SIG-M5 treated with dmso at 0.1 percent for 504 hours (cell line): Measurements from ENCODE around the gene CCDC126.
"Not testable (repeated sequence)": the region's sequence is repeated elsewhere in the genome, so short reads cannot be mapped to it uniquely, and the experiment has no call there.

Experiments used
- DNase-seq: peaks from one replicate; lab custom pipeline; 2025; ENCODE audit not compliant: unreplicated experiment; lab: John Stamatoyannopoulos, UW

The CCDC126 gene

DNA sequence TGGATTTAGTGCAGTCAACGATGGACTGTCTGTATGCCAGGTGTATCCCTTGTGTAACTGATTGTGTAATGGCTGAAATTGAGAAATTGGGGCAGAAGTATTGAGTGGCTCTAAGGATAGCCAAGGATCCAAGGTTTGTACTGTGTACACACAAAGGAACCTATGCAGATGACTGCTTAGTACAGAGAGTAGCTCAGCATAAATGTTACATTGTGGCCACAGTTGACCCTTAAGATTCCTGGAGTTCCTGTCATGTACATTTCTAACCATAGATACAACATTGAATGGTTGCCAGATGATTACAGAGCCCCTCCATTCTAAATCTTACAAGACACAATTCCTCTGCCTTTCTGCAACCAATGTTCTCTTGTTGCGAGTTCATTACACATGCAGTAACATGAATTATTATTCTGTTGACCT is 25.3 kb downstream of the CCDC126 start:
- DNase-seq: no peak

DNA sequence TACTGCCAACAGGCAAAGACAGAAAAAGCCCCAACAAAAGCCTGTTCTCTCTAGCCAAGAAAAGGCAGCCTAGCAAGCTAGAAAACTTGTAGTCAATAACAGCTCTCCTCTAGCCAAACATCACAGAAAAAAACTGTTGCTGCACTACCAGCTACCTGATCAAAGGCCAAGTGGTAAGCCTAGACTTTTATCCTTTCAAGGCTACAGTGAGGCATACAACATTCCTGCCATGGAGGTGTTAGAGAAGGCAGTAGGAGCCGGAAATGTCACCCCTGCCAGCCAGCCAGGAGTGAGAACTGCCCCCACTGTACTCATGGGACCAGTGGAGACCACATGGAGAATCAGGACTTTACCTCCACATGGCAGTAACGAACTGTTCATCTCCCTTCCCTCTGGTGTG is 31.2 kb downstream of the CCDC126 start:
- DNase-seq: no peak

DNA sequence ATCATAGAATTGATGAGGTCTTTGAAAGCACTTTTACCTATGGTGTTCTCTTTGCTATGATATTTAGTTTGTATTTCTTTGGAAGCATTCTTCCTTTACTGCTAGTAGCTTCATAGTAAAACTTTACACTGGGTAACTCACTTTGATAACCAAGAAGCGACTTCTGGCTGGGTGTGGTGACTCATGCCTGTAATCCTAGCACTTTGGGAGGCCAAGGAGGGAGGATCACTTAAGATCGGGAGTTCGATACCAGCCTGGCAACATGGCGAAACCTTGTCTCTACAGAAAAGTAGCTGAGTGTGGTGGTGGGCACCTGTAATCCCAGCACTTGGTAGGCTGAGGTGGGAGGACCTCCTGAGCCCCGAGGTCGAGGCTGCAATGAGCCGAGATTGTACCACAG is 36.2 kb downstream of the CCDC126 start:
- no peak for DNase-seq

DNA sequence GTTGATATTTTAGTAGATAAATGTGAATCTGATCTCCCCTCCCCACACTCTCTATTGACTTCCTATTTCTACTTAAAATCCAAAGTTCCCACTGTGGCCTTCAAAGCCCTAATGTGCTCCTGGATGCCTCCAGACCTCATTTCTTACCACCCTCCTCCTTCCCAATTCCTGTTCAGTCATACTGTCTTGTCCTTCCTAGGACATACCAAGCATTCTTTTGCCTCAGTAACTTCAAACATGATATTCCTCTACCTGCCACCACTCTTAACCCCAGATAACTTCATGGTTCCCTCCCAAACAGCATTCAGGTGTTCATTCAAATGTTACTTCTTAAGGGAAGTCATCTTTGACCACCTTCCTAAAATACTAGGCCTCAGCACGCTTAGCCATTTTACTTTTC is 48.6 kb downstream of the CCDC126 start:
- DNase-seq: no peak

DNA sequence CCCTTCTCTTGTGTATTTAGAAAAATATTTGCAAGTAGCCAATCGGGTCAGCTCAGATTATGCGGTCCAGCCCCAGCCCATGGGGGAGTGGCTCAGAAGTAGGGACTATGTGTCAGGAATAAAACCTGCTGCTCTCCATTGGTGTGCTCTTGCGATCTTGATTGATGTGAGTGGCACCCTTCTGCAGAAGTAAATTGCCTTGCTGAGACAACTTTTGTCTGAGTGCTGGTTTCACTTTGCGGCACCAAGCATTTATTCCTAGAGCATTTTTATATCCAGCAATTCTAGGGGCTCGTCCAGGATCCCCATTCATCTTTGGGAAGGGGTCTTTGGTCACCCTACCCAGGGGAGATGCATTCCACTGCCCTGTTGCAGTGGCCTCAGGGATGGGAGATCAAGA is 56.8 kb downstream of the CCDC126 start:
- no peak for DNase-seq

DNA sequence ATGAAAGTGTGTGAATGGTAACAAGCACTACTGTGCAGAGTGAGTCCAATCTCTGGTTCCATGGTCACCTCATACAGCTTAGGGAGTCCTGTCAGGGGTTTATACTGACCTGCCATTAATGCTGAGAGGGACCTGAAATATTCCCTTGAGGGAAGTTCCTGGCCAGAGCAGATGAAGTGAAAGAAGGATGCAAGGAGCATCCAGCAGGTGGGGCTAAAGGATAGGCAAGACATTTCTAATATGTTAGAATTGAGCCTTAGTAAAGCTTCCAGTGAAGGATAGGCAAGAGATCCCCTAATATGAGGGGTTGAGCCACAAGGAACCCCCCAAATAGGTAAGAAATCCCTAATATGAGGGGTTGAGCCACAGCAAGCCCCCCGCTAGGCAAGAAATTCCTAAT is 57.3 kb downstream of the CCDC126 start:
- peak; percentile 6 for DNase-seq

DNA sequence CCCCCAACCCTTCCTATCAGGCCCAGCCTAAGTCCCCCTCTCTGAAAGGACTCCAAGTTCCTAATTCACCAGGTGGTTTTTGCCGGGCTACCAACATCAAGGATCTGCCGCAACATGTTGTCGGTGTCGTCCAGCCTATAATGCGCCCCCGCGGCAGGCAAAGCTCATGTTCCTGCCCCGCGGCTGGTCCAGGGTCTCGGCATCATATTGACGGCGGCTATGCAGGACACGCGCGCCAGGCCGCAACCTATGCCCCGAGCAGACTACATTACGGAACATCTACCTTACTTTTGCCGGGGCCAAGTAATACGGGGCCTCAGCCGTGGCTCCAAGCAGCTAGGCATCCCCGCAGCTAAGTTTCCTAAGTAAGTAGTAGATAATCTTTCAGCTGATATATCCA is 58.3 kb downstream of the CCDC126 start:
- no peak for DNase-seq

DNA sequence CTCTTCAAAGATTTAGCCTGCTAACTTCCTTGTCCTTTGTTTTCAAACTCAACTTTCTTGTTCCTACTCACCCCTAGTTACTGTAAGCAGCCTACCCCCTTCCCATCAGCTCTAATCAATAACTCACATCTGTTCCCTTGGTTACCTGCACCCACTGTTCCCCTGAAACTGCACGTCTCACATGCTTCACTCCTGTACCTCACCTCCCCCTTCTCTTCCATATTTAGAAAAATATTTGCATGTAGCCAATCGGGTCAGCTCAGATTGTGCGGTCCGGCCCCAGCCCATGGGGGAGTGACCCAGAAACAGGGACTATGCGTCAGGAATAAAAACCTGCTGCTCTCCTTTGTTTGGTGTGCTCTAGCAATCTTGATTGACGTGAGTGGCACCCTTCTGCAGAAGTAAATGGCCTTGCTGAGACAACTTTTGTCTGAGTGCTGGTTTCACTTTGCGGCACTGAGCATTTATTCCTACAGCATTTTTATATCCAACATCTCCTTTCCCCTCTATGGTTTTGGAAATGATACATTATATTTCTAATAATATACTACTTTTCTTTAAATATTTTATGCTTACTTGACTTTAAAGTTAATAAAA is 61.7 kb downstream of the CCDC126 start:
- no peak for DNase-seq

DNA sequence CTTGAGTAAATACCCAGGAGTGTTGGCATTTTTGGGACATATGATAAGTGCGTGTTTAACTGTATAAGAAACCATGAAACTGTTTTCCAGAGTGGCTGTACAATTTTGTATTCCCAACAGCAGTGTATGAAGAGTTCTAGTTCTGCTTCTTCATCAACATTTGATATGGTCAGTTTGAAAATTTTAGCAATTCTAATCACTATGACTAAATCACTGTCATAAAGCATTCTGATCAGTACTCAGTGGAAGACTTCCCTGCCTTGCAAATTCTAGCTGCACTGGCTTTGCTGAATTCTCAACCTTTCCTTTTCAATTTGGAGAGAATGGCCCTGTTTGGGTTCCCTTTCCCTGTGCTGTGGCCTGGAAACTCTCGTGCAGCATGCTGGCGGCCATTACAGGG is 64.2 kb downstream of the CCDC126 start:
- DNase-seq: no peak

DNA sequence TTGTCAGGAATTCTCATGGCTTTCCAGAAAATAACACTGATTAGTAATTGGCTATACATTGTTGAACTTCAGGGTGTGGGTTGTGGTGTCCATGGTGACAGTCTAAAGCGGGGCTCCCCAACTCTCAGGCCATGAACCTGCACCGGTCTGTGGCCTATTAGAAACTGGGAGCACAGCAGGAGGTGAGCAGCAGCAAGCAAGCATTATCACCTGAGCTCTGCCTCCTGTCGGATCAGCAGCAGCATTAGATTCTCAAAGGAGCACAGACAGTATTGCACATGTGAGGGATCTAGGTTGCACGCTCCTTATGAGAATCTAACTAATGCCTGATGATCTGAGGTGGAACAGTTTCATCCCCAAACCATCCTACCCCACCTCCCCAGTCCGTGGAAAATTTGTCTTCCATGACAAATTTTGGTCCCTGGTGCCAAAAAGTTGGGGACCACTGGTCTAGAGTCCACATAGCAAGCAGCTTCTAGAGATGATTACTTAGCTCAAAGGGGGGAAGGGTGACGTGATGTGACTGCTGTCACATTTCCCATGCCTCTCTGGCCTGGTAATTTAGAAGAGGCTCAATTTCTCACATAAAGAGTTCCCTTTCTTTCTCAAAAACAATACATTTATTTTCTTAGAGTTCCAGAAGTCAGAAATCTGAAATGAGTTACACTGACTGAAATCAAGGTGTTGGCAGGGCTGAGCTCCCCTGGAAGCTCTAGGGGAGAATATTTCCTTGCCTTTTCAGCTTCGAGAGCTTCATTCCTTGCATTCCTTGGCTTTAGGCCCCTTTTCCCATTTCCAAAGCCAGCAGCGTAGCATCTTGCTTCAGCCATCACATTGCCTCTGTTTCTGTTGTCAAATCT is 65.2 kb downstream of the CCDC126 start:
- no peak for DNase-seq

DNA sequence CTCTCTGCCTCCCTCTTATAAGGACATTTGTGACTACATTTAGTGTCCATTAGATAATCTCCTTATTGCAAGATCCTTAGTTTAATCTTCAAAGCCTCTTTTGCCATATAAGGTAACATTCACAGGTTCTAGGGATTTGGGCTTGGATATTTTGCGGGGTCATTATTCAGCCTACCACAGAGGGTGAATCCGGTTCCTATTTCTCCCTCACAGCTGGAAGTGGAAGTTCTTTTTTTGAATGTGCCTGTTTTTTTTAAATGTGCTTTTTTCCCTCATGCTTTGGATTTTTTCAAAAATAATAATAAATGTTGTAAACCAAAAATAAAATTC is 65.8 kb downstream of the CCDC126 start:
- no peak for DNase-seq

DNA sequence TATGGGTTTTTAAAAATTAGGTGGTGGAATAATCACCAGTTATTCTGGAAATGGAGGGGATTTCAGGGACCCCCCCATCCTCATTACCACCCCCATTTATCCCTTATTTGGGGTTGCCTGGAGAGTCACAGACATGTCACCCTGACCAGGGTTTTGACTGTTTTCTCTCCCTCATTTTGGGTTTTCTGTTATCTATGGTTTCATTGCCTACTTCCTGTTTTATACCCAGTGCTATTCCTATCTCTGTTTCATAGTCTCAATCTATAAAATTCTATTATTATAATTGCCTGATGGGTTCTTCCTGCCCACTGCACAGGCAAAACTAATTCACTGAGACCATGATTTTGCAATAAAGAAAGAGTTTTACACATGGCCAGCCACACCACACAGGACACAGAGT is 66.9 kb downstream of the CCDC126 start:
- DNase-seq: no peak

DNA sequence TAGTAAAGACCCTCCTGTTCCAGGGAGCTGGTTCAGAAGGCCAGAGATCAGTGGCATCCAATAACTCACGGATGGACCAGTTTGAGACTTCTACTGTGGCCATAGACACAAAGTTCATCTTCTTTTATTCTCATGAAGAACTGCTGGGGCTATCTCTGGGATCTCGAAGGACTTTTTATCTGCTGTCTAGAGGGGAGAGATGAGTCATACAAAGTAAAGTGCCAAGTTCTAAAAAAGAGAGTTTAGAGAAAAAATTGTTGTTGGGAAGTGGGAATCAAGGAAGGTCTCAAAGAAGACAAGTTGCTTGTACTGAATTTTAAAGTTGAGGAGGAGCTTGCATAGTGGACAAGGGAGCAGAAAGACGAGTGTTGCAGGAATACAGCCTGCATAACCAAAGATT is 74.9 kb downstream of the CCDC126 start:
- DNase-seq: no peak

DNA sequence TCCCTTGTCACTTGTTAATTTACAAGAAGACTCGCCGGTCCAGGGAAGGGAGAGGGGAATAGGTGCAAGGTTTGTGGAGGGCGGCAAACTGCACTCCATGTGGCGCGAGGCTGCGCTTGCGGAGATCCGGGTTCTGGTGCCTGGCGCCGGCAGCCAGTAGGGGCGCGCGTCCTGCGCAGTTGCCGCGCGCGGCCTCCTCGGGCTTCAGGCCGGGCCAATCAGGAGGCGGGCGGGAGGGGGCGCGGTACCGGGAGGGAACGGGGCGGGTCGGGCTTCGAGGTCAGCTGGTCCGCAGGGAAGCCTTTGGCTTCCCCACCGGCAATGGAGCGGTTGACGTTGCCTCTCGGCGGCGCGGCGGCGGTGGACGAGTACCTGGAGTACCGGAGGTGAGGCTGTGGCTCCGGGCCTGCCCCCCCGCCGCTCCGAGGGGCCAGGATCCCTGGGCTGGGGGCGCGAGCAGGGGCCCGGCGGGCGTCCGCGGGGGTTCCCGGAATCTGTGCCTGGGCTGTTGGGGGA is 82.8 kb downstream of the CCDC126 start, which contains the start of gene FAM221A:
Gene FAM221A, plus strand, starts transcription at position 302 of the 516 bp plus-strand sequence. Its CDS starts 20 bp downstream, at position 322.
- DNase-seq: peak; percentile 12

DNA sequence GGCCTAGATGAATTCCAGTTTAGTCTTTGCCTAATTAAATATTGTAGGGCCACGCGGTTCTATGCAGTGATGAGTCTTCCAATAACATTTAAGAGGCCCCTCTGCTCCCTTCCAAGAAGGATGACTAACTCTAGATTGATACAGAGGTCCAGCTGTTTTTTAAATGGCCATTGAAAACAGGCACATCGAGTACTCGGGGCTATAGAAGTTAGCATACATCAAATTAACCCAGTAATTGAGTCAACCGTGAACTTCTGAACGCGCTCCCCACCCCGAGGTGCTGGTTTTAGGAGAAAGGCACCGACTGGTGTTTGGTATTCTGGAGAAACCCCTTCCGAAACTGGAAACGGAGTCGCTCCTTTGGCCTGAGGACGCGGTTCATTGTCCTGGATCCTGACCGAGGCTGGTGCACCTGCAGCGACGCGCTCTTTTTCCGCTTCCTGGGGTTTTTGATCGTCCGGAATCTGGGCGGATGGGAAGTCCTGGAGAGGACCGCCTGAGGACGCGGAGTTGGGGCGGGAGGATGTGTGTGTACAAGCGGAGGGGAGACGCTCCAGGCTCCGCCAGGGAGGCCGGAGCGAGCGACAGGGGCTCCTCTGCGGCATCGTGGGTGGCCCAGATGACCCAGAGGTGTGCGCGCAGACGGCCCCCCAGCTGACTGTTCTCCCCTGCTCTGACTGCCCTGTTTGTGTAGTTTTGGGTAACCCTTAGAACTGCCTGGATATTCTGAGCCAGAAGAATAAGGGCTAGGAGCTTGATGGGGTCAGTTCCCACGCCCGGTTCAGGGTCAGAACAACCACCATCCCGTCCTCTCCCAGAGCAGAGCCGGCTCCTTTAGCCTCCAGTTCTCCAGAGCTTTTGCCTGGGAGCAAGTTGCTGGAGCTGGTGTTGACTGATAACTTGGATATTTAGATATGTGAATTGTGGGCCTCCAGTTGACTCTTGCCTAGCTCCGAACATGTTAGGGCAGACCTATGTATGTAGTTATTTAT is 83.5 kb downstream of the CCDC126 start:
- DNase-seq: peak; percentile 4

DNA sequence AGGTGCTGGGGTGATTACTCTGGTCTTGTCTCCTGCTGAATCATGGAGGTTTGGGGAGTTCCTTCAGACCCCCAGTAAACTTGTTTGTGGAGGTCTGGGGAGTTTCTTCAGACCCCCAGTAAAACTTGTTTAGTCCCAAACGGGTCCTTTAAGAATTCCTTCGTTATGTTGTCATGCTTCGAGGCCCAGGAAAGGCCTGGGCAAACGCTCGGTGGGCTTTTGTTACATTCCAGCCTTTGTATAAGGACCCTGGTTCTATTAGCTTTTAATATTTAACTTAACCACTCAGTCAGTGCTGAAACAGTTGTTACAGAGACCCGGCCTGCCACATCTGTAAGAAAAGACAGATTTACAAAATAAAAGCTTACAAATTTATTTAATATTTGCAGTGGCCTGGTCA is 86.9 kb downstream of the CCDC126 start:
- DNase-seq: not testable (repeated sequence)

DNA sequence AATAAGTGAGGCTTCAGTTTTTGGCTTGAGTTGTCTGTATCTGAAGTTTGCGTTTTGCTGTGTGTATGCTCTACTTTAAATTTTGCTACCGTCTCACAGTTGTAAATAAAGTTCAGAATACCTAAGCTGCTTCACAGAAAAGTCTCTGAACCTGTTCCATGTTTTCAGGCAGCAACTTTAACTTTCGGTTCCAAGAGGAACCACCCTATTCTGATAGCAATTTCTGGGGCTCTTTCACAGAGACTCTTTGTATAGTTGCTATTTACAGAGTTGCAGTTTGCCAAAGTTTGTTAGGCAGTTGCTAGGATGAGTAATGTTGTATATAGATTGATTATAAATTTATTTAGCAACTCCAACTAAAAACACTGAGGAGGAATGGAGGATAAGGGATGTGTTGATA is 88.5 kb downstream of the CCDC126 start:
- no peak for DNase-seq

DNA sequence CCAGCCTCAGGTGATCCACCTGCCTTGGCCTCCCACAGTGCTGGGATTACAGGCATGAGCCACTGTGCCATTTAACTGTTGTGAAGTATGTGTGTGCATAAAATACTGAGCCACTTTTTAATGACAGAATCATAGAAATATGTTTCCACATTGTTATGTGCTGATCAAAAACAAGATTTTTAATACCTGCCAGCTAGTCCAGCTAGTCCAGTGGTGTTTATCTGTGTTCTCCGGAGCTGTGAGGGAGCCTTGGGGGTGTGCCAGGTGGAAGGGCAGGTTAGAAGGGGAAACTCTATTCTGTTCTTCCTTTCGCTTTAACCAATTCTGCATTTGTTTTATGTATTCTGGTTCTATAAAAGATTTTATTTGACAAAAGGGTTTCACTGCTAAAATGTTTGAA is 89.8 kb downstream of the CCDC126 start:
- no peak for DNase-seq

DNA sequence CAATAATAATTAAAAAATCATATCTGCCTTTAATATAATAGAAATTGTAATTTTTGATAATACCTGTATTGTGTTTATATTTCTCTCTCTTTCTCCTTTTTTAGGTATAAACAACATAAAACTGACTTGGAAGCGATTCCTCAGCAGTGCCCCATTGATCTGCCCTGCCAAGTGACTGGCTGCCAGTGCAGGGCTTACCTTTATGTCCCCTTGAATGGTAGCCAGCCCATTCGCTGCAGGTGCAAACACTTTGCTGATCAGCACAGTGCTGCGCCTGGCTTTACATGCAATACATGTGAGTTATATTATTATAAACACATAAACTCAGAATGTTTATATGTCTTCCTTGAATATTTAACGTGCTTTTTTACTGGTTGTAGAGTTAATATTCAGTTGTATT is 92.0 kb downstream of the CCDC126 start:
- DNase-seq: no peak

DNA sequence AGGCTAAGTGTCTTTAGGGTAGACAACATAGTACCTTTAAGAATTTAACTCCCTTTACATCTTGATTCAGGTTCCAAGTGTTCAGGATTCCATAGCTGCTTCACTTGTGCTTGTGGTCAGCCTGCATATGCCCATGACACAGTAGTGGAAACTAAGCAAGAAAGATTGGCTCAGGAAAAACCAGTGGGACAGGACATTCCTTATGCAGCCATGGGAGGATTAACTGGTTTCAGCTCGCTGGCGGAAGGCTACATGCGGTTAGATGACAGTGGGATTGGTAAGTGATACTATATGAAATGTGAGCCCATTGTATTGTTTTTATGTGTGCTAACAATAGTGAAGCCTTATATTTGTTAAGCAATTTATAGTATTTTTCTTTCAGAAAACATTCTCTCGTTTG is 94.1 kb downstream of the CCDC126 start:
- DNase-seq: peak; percentile 1

DNA sequence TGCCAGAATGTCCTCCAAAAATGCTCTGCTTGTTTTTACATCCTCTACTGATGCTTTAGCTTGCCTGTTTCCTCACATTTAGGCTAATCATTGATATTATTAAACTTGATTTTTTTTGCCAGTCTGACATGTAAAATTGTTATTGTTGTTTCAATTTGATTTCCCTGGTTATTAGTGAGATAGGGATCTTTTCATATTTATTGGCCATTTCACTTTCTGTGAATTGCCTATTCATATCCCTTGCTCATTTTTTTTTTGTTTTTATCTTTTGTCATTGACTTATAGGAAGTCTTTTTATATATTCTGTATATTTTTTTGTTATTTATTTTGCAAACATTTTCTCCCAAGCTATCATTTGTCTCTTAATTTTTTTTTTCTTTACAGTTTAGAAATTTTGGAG is 96.0 kb downstream of the CCDC126 start:
- DNase-seq: no peak
